Motor neuron (in vitro differentiated cells): ENCODE data around the gene SEC24C. TPM values are rescaled to one million over a fixed set of nuclear protein-coding genes. Genes with fewer than 3 reads are reported as not detected.
"Not testable (repeated sequence)": the region's sequence is repeated elsewhere in the genome, so short reads cannot be mapped to it uniquely, and the experiment has no call there.

Experiments
- ATAC-seq, 8 experiments: fragments of 200-7000 bp; cut with Tn5 transposase; replicated peaks in 6 of 8; 2 replicates each; pipeline ENCODE4 v1.8.0; 2021; ENCODE audit warnings: mild to moderate bottlenecking in 8 of 8, moderate library complexity in 8 of 8
- H3K27ac ChIP-seq, 2 donors: fragments of 250-450 bp; sonication (Bioruptor Pico); 2 replicates each; pipeline ENCODE4 v1.9.0; 2021; ENCODE audit warnings: antibody characterized with exemption in 2 of 2, mild to moderate bottlenecking in 2 of 2, moderate library complexity in 1 of 2
- H3K4me1 ChIP-seq, 2 donors: fragments of 250-450 bp; sonication (Bioruptor Pico); replicated peaks in 1 of 2; 2 replicates each; pipeline ENCODE4 v1.6.1; 2021; ENCODE audit warnings: antibody characterized with exemption in 2 of 2, mild to moderate bottlenecking in 2 of 2, moderate library complexity in 1 of 2
- H3K4me3 ChIP-seq, 5 donors: fragments of 250-450 bp; sonication (Bioruptor Pico); 2 replicates each; pipeline ENCODE4 v1.9.0; 2021; ENCODE audit warnings: antibody characterized with exemption in 5 of 5, mild to moderate bottlenecking in 5 of 5, moderate library complexity in 4 of 5
- WGBS, 10 experiments: fragments of 450-650 bp; shearing (Covaris generic); methylation state at CpG; one replicate each; pipeline ENCODE4 v1.0.0; 2022; 5-methylcytosine and 5-hydroxymethylcytosine counted together
- in situ Hi-C, 9 experiments: fragments of 400-800 bp; cut with MboI; loops; one replicate each; pipeline ENCODE4 v1.15.0; 2021; ENCODE audit warnings: low sequenced_read_pairs in 9 of 9, low pct_unique_long_range_greater_than_20kb in 2 of 9; ENCODE audit not compliant: unreplicated experiment in 9 of 9
- total RNA-seq, 8 experiments: library from RNA; unstranded; fragments of 300-600 nt; gene quantifications; 2 replicates each; pipeline versions ENCODE4 v1.2.3 to v1.2.4, GENCODE V29; 2022

Gene SEC24C
- total RNA-seq, 8 experiments from 2014 or later, result 33.6 to 73.4 (median 58.8) TPM

GRCh38 chr10:73734796-73735305 is 9.3 kb upstream of the SEC24C start:
- Histone ChIP-seq H3K27ac (no peak overlapping the region), H3K4me3 (no peak overlapping the region), H3K4me1 (peaks cover 0 to 3% of the 10 kb centered on the region in 2 donors)
- in situ Hi-C loops, result no loop called here
- ATAC-seq, result no peak
- 73 to 93% (median 82%) methylated on average over 2 to 3 of the region's 5 CpGs; no CpG with 5 or more reads in 7 of the 10 experiments for WGBS, 10 experiments

- ATAC-seq, H3K27ac ChIP-seq, H3K4me3 ChIP-seq, in situ Hi-C loops: not testable (repeated sequence)
- H3K4me1 ChIP-seq, result peaks cover 16 to 19% of the 10 kb centered on the region in 2 donors
- 70 to 100% (median 92%) methylated on average over 1 to 3 of the region's 18 CpGs; no CpG with 5 or more reads in 6 of the 10 experiments for whole genome bisulfite sequencing, 10 experiments
These were observed 3.5 kb upstream of the SEC24C start for GRCh38 chr10:73740501-73741254.

GRCh38 chr10:73742454-73742734 is 1.8 kb upstream of the SEC24C start:
- Histone ChIP-seq H3K27ac (peak overlapping the region; percentile 97 to 98), H3K4me1 (peaks cover 19 to 26% of the 10 kb centered on the region in 2 donors), H3K4me3 (no peak overlapping the region)
- in situ Hi-C loops, result no loop called here
- no peak for ATAC-seq
- WGBS, 10 experiments, result 48 to 100% (median 83%) methylated on average over 1 to 5 of the region's 5 CpGs; no CpG with 5 or more reads in 2 of the 10 experiments

GRCh38 chr10:73743327-73743904 is 756 bp upstream of the SEC24C start:
- Histone ChIP-seq H3K27ac (peak overlapping the region; percentile 97 to 98), H3K4me1 (peaks cover 19 to 26% of the 10 kb centered on the region in 2 donors), H3K4me3 (peak overlapping the region; percentile 51 to 79 (median 73))
- 0 to 67% (median 22%) methylated on average over 1 to 6 of the region's 6 CpGs for WGBS, 10 experiments
- ATAC-seq, result no peak
- in situ Hi-C loops, result no loop called here

- in situ Hi-C loops, result no loop called here
- Histone ChIP-seq H3K4me3 (peak overlapping the region; percentile 51 to 79 (median 73)), H3K4me1 (peaks cover 19 to 30% of the 10 kb centered on the region in 2 donors), H3K27ac (peak overlapping the region; percentile 97 to 98)
- peak; percentile 42 to 66 (median 48) for ATAC-seq
- WGBS, 10 experiments, result 0 to 15% (median 0%) methylated on average over 1 to 9 of the region's 10 CpGs; no CpG with 5 or more reads in 4 of the 10 experiments
These were observed 448 bp downstream of the SEC24C start for GRCh38 chr10:73744664-73744975.

GRCh38 chr10:73746721-73747120 is 2.5 kb downstream of the SEC24C start:
- ATAC-seq, result no peak

GRCh38 chr10:73750819-73751218 is 6.6 kb downstream of the SEC24C start:
- WGBS, 10 experiments, result no CpG with 5 or more reads among the region's 1 CpG

More at GRCh38 chr10:73746721-73747120, 2.5 kb downstream of the SEC24C start:
- H3K27ac ChIP-seq, result no peak overlapping the region
- peaks cover 19 to 31% of the 10 kb centered on the region in 2 donors for H3K4me1 ChIP-seq
- in situ Hi-C loops, result no loop called here
- 67 to 100% (median 100%) methylated on average over 1 to 2 of the region's 2 CpGs; no CpG with 5 or more reads in 4 of the 10 experiments for WGBS, 10 experiments
- no peak overlapping the region for H3K4me3 ChIP-seq

GRCh38 chr10:73756183-73756582 is 12.0 kb downstream of the SEC24C start:
- no peak for ATAC-seq
- Histone ChIP-seq H3K4me3 (no peak overlapping the region), H3K4me1 (no peaks in the 10 kb centered on the region), H3K27ac (no peak overlapping the region)
- in situ Hi-C loops, result no loop called here
- 67 to 100% (median 100%) methylated on average over 1 of the region's 1 CpG; no CpG with 5 or more reads in 5 of the 10 experiments for WGBS, 10 experiments

More at GRCh38 chr10:73750819-73751218, 6.6 kb downstream of the SEC24C start:
- Histone ChIP-seq H3K4me3 (no peak overlapping the region), H3K27ac (no peak overlapping the region), H3K4me1 (peaks cover 1 to 10% of the 10 kb centered on the region in 2 donors)
- in situ Hi-C loops, result no loop called here
- no peak for ATAC-seq

- no peak overlapping the region for H3K4me3 ChIP-seq
- ATAC-seq, result peak in 1 of 8 experiments; percentile 30
- WGBS, 10 experiments, result 81 to 100% (median 94%) methylated on average over 1 to 9 of the region's 9 CpGs; no CpG with 5 or more reads in 3 of the 10 experiments
- H3K27ac ChIP-seq, result no peak overlapping the region
- H3K4me1 ChIP-seq, result no peaks in the 10 kb centered on the region
- in situ Hi-C loops, result no loop called here
These were observed 14.7 kb downstream of the SEC24C start for GRCh38 chr10:73758704-73759511.

- WGBS, 10 experiments, result 64 to 100% (median 91%) methylated on average over 1 to 4 of the region's 5 CpGs; no CpG with 5 or more reads in 3 of the 10 experiments
- no peak overlapping the region for H3K27ac ChIP-seq
- in situ Hi-C loops, result no loop called here
These were observed 15.4 kb downstream of the SEC24C start for GRCh38 chr10:73759512-73760115.

GRCh38 chr10:73761781-73762180 is 17.6 kb downstream of the SEC24C start:
- 80 to 100% (median 100%) methylated on average over 1 of the region's 1 CpG; no CpG with 5 or more reads in 5 of the 10 experiments for WGBS, 10 experiments
- Histone ChIP-seq H3K4me1 (no peaks in the 10 kb centered on the region), H3K27ac (no peak overlapping the region), H3K4me3 (no peak overlapping the region)
- in situ Hi-C loops, result no loop called here
- no peak for ATAC-seq

More at GRCh38 chr10:73759512-73760115, 15.4 kb downstream of the SEC24C start:
- no peak overlapping the region for H3K4me3 ChIP-seq
- no peaks in the 10 kb centered on the region for H3K4me1 ChIP-seq
- ATAC-seq, result peak in 1 of 8 experiments; percentile 16

- no peak for ATAC-seq
- 0 to 92% (median 80%) methylated on average over 1 to 2 of the region's 2 CpGs; no CpG with 5 or more reads in 3 of the 10 experiments for WGBS, 10 experiments
These were observed 18.7 kb downstream of the SEC24C start for GRCh38 chr10:73762915-73763314.

More at GRCh38 chr10:73762915-73763314, 18.7 kb downstream of the SEC24C start:
- no peaks in the 10 kb centered on the region for H3K4me1 ChIP-seq
- H3K4me3 ChIP-seq, result no peak overlapping the region
- in situ Hi-C loops, result no loop called here
- no peak overlapping the region for H3K27ac ChIP-seq
